Endometrium (tissue), 2 donors: Measurements from ENCODE around the gene GATA3.

Source experiments
- FAIRE-seq: peaks from 2 replicates; lab custom pipeline; 2012; peaks lifted over from hg19 to GRCh38; lab: Jason Lieb, UNC
- donor health status: control.
- donor health status: control.

Gene GATA3

GRCh38 chr10:8065651-8066050, 11.2 kb downstream of the GATA3 start:
- no peak for FAIRE-seq

GRCh38 chr10:8066124-8066523, 11.6 kb downstream of the GATA3 start:
- no peak for FAIRE-seq

DNA sequence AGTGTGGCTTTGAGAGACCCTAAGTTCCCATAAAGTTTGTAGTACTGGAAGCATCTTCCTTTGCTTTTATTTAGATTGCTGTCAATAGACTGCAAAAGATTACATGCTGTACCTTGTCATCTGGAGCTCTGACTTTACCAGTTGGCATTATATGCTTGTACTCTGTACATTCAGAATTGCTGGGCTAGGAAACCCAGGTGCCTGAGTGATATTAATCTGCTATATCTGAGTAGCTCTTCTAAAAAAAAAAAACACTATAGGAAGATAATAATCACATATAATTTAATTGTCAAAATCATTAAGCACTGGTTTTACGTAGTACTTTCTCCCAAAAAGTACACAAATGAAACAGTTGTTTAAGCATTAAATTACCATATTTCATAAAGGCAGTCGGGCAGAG, 12.3 kb downstream of the GATA3 start:
- FAIRE-seq = no peak

DNA sequence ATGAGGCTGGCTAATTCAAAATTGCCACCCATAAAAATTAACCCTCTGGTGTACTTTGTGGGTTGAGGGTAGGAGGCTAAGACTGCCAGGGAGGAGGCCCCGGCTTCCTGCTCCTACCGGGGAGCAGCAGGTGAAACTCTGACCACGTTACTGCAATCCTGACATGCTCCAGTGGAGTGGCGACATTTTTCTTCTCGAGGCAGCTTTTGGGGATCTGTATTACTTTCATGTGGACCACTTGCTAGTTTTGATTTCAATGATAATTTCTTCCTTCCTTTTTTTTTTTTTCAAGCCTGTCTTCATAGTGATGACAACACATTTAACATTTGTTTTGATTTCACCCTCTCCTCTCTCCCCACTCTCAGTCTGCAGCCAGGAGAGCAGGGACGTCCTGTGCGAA, 14.6 kb downstream of the GATA3 start:
- no peak for FAIRE-seq

DNA sequence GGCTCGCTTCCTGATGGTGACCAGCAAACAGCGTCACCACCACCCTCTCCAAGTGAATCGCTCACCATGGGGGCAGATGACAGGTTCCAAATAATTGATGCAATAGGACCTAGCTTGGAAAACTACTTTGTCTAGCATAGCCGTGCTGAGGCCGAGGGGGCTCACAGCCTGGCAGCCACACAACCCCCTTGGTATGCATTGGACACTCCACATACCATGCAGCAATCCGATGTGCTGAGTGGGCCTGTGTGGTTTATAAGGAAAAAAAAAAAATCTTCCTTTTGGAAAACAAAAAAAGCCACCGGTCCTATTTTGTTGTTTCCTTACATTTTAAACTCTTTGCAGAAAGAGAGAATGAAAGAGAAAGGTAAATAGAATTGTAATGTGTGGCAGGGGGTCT, 15.1 kb downstream of the GATA3 start:
- FAIRE-seq = no peak

DNA sequence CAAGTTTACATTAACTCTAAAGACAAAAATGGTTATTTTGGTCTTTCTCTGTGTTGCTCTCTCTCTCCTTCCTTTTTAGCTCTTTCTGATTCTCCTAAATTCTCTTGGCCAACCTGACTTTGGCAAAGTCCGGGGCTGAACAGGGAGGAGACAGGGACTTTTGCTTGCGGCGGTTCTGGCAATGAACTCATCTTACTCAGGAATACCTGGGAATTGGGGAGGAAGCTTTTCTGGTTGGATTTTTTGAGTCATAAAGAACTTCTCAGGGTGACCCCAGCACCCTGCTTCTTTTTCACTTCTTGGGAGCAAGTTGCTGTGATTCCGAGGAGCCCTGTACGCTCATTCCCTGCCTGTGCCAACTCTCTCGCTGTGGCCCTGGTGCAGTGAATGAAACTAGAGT, 16.0 kb downstream of the GATA3 start:
- FAIRE-seq = no peak

GRCh38 chr10:8071006-8071405, 16.5 kb downstream of the GATA3 start:
- FAIRE-seq = no peak

GRCh38 chr10:8071666-8072065, 17.2 kb downstream of the GATA3 start:
- no peak for FAIRE-seq

GRCh38 chr10:8072211-8072610, 17.7 kb downstream of the GATA3 start:
- no peak for FAIRE-seq

- FAIRE-seq = no peak
Measured at GRCh38 chr10:8073691-8074416, 19.4 kb downstream of the GATA3 start.

- FAIRE-seq = no peak
Measured at GRCh38 chr10:8074881-8075280, 20.4 kb downstream of the GATA3 start.

DNA sequence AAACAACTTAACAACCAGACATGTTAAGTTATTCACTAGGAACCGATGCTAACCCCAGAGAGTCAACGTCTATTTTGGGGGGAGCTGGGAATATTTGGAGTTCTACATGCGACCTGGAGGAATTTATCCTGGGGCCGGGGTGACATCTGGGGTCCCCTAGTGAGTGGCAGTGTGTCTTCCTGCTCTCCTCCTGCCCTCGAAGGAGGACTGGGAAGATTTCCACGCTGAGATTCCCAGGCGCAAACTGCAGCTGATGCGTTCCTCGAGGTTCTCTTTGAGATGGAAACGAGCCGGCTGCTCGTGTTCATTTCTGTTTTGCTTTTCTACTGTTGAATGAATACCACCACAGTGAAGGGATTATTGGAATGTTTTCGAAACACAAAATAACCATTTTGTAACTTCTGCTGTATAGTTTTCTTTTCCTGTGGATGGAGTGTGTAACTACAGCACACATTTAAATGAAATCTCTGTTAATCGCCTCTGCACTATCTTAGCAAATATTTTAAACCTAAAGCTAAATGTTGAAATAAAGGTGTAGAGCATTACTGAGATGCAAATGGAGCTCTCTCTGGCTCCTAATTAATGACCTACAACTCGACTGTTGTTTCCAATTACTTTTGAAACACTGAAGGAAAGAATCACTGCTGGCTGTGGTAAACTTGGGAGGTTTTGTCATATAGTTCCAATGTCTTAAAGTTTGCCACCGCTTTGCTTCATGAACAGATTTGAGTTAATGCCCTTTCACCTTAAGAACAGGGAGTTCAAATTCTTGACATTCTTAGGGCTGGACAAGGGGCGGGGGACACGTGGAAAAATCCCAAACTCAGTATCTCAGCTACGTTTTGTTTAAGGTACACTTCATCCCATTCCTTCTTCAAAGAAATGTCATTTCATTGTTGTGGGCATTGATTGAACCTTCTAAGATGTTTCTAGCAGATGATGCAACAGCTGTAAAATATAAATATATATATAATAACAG, 21.1 kb downstream of the GATA3 start:
- no peak for FAIRE-seq

- FAIRE-seq = no peak
Measured at GRCh38 chr10:8076933-8077332, 22.4 kb downstream of the GATA3 start.

DNA sequence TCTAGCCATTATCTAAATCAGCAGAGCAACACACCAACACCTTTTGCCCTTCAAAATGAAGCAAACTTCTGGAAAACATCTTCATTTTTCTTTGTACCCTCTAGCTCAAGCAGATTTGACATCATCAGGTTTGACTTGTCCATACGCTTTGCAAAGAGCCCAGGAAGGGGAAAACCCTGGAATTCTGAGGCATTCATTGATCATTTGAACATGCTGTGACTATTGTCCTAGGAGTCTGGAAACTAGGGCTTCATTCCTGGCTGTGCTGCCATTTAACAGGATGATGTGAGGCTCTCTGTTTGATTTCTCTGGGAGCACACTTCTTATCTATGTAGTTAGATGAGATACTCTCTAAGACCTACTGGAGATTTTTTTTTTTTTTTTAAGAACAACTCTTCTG, 23.5 kb downstream of the GATA3 start:
- FAIRE-seq = no peak

DNA sequence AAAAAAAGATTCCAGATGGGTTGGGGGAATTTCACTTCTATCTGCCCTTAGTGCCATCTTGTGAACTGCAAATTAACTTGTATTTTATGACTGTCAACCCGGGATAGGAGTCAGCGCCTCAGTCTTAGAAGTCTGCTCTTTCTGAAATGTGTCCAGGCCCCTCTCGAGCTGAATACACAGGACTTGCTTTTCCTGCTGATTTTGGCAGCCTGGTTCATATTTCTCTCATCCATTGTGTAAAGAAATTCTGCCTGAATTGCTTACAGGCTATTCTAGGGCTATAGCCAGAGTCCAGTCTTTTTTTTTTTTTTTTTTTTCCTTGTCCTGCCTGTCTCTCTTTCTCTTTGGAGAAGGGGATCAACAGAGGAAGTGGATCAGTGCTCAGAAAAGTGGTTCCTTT, 24.6 kb downstream of the GATA3 start:
- no peak for FAIRE-seq

DNA sequence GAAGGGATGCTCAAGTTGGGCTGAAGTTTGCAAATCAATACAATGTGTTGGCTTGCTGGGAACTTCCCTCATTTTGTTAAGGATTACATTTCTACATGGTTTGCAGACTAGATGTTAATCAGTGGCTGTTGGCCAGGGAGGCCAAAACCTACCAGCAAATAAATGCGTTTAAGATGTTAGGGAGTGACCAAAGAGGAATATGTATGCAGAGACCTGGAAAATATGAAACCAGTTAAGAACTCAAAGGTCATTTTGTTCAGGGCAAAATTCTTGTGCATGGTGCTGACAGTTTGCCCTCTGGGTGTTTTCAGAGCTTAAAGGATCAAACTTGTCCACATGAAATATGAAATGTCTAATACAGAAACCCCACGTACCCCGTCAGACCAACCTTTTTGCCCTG, 30.3 kb downstream of the GATA3 start:
- no peak for FAIRE-seq

- FAIRE-seq = no peak
Measured at GRCh38 chr10:8085251-8085650, 30.8 kb downstream of the GATA3 start.

- FAIRE-seq = no peak
Measured at GRCh38 chr10:8086315-8086714, 31.8 kb downstream of the GATA3 start.

DNA sequence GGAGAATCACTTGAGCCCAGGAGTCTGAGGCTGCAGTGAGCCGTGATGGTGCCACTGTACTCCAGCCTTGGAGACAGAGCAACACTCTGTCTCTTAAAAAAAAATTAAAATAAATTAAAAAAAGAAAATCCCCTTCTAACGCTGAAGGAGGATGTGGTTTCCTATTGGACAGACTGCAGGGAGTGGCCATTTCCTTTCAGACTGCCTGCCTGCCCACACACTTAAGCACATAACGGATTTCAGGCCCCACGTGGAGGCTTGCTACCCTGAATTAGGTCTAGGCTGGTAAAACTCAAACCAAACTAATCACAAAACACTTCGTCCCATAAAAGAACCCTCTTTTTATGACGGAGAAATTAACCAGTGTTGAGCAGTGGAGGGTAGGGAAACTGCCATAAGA, 34.0 kb downstream of the GATA3 start:
- no peak for FAIRE-seq

- FAIRE-seq = no peak
Measured at GRCh38 chr10:8092428-8092827, 37.9 kb downstream of the GATA3 start.

DNA sequence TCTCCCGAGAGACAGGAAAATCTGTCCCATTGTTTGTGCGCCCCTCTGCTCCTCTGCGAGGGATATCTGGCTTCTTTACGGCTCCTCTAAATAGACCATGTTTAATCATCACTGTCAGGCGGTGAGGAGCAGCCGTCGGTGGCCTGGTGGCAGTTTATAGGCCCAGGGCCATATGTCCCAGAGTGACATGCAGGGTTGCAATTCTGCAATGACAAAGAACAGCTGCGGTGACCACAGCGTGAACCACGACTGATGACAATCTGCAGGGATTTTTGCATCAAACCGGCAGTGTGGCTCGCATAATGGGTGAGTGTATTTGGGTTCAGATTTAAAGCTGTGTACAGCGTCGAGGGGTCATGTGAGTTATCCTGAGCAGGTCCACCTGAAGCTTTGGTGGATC, 41.5 kb downstream of the GATA3 start:
- no peak for FAIRE-seq

GRCh38 chr10:8096931-8097330, 42.4 kb downstream of the GATA3 start:
- no peak for FAIRE-seq

- no peak for FAIRE-seq
Measured at GRCh38 chr10:8100366-8100765, 45.9 kb downstream of the GATA3 start.
